GM18505 (cell line): ENCODE measurements around the gene FABP6.
"Not testable (repeated sequence)": the region's sequence is repeated elsewhere in the genome, so short reads cannot be mapped to it uniquely, and the experiment has no call there.

Experiments
- ATAC-seq: cut with Tn5 transposase; IDR thresholded peaks from one replicate; pipeline ENCODE4 v1.9.1; 2021; ENCODE audit not compliant: unreplicated experiment
- POLR2A ChIP-seq: IDR thresholded peaks from 4 replicates; pipeline ENCODE4 v1.6.1; 2011; ENCODE audit warnings: borderline replicate concordance; ENCODE audit not compliant: insufficient read depth, insufficient read length; ENCODE audit errors: extremely low read depth

Gene FABP6, protein sequence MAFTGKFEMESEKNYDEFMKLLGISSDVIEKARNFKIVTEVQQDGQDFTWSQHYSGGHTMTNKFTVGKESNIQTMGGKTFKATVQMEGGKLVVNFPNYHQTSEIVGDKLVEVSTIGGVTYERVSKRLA

DNA sequence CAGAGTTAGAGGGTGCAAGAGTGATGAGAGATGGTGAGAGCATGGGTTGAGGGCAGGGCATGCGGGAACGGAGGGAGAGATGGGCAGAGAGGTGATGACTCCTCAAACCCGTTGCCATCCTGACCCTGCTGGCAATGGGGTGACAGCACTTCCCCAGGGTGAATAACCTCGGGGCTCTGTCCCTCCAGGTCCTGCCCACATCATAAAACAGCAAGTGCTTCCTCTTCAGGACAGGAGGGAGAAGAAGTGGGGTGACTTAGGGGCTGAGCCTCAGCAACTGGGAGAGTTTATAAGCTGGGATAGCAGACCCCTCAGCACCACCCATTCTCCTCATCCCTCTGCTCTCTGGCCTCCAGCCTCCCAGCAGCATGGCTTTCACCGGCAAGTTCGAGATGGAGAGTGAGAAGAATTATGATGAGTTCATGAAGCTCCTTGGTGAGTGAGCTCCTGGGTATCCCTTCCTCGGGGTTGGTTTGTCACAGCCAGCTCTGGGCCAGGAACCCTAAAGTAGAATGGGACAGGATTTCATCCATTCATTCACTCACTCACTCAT lies at the start of gene FABP6:
Gene FABP6 (plus strand): TSS at position 317 of the 553 bp plus-strand sequence. CDS start 52 bp downstream, at position 369.
- ATAC-seq: no peak
- no peak for TF ChIP-seq POLR2A

DNA sequence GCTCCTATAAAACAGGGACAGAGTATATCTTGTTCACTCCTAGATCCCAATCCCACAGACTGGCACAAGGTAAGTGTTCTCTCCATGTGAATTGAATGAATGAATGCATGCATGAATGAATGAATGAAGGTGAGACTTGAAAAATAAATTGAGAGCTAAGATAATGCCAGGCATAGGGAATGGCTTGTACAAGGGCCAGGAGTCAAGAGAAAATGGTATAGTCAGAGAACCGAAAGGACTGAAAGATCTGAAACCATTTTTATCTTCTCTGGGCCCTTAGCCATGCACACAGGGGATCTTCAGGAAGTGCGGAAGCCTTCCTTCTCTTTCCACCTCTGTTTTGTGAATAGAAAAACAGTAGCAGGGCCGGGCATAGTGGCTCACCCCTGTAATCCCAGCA lies 48.4 kb upstream of the FABP6 start:
- TF ChIP-seq POLR2A: no peak
- ATAC-seq: no peak

DNA sequence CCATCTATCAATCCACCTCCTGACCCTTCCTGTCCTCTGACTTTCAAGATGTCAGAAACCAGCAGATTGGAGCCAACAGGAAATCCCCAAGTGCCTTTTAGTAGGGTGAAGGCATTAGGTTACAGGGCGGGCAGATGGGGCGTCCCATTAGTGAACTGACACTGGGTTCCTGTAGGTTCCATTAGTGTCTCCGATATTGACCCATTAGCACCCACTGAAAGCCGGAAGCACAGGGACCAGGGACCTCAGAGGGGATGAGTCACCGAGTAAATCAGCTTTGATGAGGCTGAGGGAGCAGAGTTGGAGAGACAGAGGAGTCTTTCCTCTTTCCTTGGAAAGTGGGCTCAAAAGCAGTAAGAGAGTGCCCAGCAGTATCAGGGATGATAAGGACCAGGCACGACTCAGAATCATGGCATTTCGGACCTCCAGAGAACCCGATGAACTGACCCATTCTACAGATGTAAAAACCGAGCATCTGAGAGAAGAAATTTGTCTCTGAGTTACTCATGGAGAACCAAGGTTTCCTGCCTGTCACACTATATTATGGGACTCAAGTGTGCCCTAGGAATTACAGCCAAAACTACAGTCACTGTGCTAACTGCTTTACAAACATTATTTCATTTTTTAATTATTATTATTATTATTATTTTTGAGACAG lies 47.2 kb upstream of the FABP6 start:
- ATAC-seq: no peak
- TF ChIP-seq POLR2A: no peak

DNA sequence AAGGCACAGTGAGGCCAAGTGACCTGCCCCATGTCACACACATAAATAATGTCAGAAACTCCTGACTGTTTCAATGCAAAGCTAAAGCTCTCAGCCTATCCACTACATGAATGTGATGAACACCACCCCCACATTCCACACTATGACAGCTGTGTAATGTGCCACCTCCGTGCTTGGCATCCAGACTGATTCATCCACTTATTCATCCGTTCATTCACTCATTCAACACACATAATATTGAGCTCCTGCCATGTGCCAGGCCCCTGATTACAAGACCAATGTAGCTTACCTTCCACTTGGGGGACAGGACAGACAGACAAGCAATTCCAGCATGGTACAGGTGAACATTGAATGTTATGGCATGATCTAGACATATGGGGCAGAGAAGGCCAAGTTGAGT lies 46.2 kb upstream of the FABP6 start:
- TF ChIP-seq POLR2A: no peak
- ATAC-seq: no peak

DNA sequence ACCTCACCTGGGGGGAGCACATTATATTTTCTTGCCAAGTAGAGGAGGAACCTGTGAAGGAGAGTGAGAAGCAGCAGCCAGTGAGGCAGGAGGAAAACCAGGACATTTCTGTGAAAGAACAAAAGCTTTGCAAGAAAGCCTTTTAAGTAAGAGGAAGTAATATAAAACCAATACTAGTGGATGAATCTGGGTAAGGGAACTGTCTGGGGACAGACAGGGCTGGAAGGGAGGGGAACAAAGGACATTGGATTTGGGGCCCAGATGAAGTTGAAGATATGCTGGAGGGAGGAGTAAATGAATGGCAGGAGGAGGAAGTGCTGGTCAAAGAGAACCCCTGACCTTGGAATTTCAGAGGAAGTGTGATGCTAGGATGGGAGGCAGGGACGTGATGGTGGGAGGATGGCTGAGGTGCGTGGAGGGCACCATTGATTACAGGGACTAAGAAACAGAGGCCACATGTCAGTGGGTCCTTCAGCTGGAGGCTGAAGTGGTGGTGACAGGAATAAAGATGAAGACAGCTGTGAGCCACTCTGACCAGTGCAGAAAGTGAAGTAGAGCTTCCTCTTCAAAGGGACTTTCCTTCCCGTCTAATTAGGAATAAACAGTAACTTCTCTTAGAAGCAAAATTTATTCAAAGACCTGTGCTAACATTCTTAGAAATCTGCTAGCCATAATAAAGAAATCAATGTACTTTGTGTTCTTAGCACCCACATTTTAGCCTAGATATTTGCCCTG lies 43.5 kb upstream of the FABP6 start:
- no peak for ATAC-seq

DNA sequence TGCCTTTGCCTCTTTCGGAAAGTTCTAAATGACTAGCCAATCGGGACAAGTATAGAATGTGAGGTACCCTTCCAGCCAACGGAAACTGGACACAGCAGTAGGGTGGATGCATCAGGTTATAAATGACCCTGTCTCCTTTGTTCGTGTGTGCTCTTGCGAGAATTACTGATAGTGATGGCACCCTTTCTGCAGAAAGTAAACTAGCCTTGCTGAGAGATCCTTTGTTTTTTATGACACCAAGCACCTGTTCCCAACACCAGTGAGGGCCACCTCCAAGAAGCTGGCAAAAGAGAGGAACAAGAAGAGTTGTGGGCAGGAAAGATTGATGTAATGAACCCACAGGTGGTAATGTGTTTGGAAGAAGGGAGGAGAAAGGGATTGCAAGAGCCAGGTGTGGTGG lies 42.8 kb upstream of the FABP6 start:
- no peak for TF ChIP-seq POLR2A
- ATAC-seq: no peak

More for the DNA sequence above, 43.5 kb upstream of the FABP6 start:
- TF ChIP-seq POLR2A: no peak

DNA sequence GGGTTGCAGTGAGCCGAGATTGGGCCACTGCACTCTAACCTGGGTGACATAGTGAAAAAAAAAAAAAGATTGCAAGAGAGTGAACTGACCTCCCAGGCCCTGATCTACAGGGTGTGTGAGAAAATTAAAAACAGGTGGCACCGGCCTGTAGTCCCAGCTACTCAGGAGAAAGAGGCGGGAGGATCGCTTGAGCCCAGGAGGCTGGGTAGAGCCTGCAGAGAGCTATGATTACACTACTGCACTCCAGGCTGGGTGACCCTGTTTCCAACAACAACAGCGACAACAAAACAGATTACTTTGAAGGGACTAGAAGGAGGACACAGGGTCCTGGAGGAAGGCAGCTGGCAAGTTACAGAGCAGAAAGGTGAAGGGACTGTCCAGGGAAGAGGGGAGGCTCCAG lies 42.2 kb upstream of the FABP6 start:
- no peak for ATAC-seq
- TF ChIP-seq POLR2A: no peak

DNA sequence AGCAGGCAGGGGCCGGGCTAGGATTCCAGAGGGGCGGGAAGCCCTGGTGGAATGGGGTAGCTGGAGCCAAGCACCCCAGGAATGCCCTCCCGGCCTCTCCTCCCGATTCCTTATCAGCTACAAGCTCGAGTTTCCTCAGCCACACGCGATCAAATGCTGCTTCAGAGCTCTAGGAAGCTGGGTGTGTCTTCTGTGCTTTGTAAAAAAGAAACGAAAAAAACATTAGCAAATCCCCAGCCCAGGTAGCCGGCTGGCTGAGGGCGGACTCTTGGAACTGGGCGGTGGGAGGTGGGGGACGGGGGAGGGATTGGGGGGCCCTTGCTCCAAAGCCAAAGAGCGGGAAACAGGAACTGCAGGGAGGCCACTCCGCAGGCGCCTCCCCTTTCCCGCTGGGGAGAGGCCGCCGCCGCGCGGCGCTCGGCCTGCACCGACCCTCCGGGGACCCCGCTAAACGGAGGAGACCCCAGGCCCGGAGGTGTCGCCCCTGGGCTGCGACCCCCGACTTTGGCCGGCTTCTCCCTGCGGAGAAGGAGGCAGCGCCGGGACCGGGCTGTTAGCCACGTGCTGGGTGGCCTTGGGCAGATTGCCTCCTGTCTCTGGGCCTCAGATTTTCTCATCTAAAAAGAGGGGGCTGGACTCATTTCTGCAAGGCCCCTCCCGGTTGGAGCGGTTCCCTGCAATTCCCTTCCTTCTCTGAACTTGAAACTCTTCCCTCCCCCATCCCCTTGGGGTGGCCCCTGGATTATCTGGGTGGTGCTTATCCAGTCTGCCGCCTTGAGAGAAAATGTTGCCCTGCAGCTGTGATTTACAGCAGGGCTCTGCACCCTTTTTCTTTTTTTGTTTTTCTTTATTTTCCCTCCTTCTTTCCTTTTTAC lies 40.9 kb upstream of the FABP6 start:
- no peak for ATAC-seq
- TF ChIP-seq POLR2A: no peak

DNA sequence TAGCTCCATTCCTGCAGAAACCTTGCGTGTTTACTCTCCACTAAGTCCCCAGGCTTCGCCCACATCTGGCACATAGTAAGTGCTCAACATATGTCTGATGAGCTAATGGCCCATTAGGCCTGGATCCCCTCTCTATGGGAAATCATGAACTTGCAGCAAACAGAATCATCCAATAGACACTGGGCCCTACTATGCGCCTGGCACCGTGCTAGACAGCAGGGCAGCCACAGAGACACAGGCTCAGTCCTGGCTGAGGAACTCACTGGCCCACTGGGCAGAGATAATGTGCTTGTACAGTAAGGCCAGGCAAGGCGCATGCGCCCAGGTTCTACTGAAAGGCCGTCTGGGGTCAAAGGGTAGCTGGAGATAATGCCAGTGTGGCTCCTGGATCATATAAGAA lies 36.9 kb upstream of the FABP6 start:
- no peak for ATAC-seq
- no peak for TF ChIP-seq POLR2A

DNA sequence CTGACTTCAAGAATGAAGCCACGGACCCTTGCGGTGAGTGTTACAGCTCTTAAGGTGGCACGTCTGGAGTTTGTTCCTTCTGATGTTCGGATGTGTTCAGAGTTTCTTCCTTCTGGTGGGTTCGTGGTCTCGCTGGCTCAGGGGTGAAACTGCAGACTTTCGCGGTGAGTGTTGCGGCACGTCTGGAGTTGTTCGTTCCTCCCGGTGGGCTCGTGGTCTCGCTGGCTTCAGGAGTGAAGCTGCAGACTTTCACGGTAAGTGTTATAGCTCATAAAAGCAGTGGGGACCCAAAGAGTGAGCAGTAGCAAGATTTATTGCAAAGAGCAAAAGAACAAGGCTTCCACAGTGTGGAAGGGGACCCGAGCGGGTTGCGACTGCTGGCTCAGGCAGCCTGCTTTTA lies 36.2 kb upstream of the FABP6 start:
- ATAC-seq: not testable (repeated sequence)

DNA sequence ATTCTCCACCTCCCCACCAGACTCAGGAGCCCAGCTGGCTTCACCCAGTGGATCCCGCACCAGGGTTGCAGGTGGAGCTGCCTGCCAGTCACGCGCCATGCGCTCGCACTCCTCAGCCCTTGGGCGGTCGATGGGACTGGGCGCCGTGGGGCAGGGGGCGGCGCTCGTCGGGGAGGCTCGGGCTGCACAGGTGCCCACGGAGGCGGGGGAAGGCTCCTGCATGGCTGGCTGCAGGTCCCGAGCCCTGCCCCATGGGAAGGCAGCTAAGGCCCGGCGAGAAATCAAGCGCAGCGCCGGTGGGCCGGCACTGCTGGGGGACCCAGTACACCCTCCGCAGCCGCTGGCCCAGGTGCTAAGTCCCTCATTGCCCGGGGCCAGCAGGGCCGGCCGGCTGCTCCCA lies 35.5 kb upstream of the FABP6 start:
- ATAC-seq: not testable (repeated sequence)

DNA sequence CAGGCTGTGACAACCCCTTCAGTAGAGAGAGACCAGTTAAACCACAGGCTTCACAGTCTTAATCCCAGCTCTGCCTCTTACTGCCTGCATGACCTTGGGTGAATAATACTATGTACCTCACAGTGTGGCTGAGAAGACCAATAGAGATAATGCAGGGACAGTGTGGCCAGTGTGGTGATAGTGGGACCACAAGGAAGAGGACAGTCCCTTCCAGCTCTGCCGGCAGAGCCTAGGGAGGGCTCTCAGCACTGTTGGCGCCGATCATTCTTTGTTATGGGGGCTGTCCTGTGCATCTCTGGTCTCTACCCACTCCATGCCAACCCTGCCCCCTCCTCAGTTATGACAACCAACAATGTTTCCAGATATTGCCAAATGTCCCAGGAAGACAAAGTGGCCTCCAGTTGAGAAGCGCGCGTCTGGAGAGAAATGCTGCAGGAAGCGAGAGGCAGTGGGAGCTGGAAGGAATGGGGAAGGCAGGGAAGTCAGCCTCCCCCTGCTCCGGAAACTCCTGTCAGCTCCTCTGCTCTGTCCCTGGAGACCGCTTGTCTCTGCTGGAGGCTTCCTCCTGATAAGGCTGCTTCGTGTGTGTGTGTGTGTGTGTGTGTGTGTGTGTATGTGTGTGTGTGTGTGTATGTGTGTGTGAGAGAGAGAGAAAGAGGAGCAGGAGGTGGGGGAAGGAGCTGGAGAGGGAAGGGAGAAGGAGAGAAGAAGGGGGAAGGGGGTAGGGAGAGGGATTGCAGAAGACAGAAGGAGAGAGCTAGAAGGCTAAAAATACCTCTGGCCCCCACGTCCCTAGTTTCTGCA lies 31.8 kb upstream of the FABP6 start:
- no peak for TF ChIP-seq POLR2A
- no peak for ATAC-seq
